Measurements from ENCODE around the gene HS3ST3B1.

Gene HS3ST3B1

DNA sequence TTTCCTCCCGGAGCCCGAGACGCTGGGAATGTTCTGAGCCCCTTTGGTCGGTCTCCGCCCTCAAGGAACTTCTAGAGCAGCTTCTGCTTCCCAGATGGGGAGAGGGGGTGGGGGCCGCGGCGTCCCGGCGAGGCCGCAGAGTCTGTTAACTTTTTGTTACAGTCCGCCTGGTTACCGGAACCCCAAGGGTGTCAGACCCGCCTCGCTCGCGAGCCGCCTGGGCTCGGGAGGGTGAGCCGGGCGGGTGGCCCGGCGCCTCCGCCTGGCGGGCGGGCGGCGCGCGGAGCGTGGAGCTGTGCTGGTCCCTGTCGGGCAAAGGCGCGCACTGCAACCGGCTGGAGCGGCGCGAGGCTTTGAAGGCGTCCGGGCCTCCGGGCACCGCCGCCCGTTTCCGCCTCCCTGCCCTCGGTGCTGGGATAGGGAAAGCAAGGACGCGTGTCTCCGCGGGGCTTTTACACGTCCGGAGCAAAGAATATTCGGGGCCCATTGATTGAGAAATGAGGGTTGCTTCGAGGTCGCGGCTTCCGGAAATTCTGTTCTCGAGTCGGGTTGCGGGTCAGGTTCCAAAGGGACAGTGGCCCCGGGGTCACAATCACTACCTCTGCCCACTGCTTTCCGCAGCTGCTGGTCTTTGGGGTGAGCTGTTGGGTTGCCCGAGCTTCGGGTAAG lies 1.7 kb downstream of the HS3ST3B1 start:
- DNase-seq (ENCODE audit: extremely low read depth, low read depth): no peak
- TF ChIP-seq, protein P1, sequence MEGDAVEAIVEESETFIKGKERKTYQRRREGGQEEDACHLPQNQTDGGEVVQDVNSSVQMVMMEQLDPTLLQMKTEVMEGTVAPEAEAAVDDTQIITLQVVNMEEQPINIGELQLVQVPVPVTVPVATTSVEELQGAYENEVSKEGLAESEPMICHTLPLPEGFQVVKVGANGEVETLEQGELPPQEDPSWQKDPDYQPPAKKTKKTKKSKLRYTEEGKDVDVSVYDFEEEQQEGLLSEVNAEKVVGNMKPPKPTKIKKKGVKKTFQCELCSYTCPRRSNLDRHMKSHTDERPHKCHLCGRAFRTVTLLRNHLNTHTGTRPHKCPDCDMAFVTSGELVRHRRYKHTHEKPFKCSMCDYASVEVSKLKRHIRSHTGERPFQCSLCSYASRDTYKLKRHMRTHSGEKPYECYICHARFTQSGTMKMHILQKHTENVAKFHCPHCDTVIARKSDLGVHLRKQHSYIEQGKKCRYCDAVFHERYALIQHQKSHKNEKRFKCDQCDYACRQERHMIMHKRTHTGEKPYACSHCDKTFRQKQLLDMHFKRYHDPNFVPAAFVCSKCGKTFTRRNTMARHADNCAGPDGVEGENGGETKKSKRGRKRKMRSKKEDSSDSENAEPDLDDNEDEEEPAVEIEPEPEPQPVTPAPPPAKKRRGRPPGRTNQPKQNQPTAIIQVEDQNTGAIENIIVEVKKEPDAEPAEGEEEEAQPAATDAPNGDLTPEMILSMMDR (IDR thresholded peaks at IDR 0.05; ENCODE audit: low read depth, low read length, missing control alignments): peak; percentile 58
- peak overlapping the region; percentile 98 for H3K4me3 ChIP-seq (replicated peaks; ENCODE audit: low read depth, low read length)

DNA sequence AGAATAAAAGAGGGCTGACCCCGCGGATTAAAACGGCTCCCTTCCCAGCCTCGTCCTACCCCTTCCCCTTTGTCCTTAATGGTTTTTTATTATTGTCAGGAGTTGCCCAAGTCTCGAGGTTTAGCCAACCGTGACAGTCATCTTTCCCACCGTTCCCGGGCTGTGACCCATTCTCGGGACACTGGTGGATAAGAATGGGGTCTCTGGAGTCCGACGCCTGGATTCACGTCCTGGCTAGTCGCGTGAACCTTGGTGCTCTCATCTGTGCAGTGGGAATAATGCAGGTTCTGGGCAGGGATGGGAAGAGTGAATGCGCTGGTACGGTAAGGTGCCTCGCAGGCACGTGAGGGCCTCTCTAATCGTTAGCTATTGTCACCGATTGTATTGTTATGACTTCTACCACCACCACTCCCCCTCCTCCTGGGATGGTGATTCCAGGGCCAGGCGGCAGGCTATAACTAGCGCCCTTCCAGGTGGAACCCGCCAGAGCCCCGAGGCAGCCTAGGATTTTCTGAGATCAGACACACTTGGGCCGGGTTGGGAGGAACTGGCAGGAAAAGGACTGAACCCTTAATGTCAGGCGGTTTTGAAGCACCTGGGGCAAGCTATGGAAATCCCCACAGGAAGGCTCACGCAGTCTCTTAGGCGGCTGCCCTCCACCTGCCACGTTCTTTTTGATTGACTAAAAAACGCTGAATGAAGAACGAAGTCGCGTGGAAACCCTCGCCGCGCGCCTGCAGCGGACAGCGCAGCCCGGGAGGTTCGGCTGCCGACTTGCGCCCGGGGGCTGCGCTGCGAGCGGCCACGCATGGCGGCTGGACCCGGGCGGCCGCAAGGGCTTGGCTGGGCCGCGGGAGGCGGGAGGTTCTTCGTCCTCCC lies 2.7 kb downstream of the HS3ST3B1 start:
- TF ChIP-seq, protein P1 (IDR thresholded peaks at IDR 0.05; ENCODE audit: low read depth, low read length, missing control alignments): no peak
- DNase-seq (ENCODE audit: extremely low read depth, low read depth): no peak
- peak overlapping the region; percentile 98 for H3K4me3 ChIP-seq (replicated peaks; ENCODE audit: low read depth, low read length)

DNA sequence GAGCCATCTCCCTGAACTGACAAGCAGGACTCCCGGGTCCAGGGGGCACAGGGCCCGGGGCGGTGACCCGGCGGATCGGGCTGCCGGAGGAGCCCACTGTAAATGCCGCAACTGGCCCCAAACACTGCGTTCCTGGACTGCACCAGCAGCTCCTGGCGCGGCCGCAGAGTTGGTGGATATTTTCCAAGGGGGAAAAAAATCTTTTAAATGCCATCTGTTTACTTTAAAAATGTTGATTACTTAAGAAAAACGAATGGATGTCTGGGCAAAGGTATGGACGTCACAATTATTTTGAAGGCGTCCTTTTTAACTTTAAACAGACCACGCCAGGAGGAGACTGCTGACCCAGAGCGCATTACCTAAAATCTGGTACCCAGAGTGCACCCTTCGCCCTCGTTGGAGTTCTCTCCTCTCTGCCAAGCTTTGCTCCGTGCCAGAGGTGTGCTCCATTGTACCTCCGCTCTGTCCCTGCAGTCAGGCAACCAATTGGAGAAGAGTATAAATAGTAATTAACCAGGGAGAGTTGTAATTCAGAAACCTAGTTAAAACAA lies 3.4 kb downstream of the HS3ST3B1 start:
- TF ChIP-seq, protein P1 (IDR thresholded peaks at IDR 0.05; ENCODE audit: low read depth, low read length, missing control alignments): no peak
- DNase-seq (ENCODE audit: extremely low read depth, low read depth): no peak
- H3K4me3 ChIP-seq (replicated peaks; ENCODE audit: low read depth, low read length): peak overlapping the region; percentile 98

DNA sequence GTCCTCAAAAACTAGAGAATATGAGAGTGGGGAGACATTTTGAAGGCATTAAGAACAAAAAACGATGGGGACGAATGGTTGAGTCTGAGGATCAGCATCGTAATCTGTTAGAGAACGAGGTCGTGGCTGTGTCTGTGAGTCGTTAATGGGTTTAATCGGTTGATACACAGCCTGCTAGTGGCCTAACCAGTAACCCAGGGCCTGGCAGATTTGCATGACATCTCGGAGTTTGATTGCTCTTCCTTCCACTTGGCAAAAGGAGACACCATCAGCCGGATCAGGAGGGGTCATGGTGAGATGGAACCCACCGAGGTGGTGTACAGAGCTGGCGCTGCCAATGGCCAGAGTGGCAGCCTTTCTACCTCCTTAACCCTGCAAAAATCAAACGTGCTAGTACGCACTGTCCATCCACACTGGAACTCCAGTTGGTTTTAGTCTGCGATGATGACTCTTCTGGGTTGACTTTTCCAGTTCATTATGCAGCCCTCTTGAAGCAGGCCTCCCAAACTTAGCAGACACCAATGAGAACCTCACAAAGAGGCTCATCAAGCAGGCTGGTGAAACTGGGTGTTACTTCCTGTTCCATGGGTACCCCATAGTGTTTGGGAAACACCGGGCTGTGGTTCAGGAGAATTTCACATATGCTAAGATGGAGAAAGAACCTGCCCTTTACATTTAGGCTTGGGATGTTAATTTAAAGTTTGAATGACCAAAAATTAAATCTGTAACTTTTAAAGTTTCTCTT lies 4.1 kb downstream of the HS3ST3B1 start:
- no peak for DNase-seq (ENCODE audit: extremely low read depth, low read depth)
- TF ChIP-seq, protein P1 (IDR thresholded peaks at IDR 0.05; ENCODE audit: low read depth, low read length, missing control alignments): no peak
- H3K4me3 ChIP-seq (replicated peaks; ENCODE audit: low read depth, low read length): peak overlapping the region; percentile 98

DNA sequence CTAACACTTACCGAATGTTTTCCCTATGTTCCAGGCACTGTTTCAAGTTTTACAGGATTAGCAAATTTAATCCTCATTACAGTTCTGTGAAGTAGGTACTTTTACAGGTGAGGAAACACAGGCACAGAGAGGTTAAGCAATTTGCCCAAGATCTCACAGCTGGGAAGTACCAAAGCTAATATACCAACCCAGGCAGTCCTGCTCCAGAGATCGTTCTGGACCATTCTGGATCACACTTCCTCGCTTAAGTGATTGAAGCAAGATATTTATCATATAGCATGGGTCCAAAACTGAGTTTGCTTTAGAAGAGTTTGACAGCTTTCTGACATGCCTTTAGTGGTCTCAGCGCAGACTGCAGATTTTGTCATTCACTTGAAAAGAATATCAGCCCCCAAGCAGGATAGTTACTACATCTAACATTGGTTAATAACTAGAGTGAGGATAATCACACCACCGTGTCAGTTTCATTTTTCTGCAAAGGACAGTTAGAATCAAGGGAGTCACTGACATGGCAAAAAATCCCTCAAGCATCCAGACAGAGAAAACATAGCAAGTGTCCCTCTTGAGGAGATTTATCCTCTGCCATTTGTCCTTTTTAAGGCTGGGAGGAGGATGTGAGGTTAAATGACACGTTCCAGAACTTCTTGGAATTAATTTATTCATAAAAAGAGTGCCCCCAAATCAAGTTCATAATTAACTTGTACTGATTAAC lies 5.1 kb downstream of the HS3ST3B1 start:
- no peak for DNase-seq (ENCODE audit: extremely low read depth, low read depth)
- TF ChIP-seq, protein P1 (IDR thresholded peaks at IDR 0.05; ENCODE audit: low read depth, low read length, missing control alignments): no peak
- H3K4me3 ChIP-seq (replicated peaks; ENCODE audit: low read depth, low read length): peak overlapping the region; percentile 98

DNA sequence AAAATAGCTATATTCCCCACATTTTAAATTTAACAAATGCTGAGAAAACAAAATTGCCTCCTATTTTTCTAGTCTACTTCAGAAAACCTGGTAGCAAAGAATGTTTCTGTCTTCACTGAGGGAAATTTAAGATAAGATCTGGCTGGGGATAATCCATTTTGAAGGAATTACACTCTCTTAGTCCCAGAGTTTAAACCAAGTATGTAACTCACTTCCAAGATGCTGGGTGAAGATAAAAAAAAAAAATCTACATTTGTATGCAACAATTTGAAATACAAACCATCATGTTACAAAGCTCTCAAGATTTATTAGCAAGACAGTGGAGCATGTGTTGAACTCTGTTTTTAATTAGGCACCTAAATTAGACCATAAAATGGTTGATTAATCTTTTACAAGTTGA lies 5.7 kb downstream of the HS3ST3B1 start:
- TF ChIP-seq, protein P1 (IDR thresholded peaks at IDR 0.05; ENCODE audit: low read depth, low read length, missing control alignments): no peak
- peak overlapping the region; percentile 98; the same call in 1 of the 2 replicates for H3K4me3 ChIP-seq (replicated peaks; ENCODE audit: low read depth, low read length)
- no peak for DNase-seq (ENCODE audit: extremely low read depth, low read depth)
